ENCODE results near the gene MYOCD. TPM values are rescaled to one million over a fixed set of nuclear protein-coding genes. Genes with fewer than 3 reads are reported as not detected.

Gene MYOCD
- under 0.01 TPM in 1 of 2 replicates, not detected in the other for total RNA-seq

DNA sequence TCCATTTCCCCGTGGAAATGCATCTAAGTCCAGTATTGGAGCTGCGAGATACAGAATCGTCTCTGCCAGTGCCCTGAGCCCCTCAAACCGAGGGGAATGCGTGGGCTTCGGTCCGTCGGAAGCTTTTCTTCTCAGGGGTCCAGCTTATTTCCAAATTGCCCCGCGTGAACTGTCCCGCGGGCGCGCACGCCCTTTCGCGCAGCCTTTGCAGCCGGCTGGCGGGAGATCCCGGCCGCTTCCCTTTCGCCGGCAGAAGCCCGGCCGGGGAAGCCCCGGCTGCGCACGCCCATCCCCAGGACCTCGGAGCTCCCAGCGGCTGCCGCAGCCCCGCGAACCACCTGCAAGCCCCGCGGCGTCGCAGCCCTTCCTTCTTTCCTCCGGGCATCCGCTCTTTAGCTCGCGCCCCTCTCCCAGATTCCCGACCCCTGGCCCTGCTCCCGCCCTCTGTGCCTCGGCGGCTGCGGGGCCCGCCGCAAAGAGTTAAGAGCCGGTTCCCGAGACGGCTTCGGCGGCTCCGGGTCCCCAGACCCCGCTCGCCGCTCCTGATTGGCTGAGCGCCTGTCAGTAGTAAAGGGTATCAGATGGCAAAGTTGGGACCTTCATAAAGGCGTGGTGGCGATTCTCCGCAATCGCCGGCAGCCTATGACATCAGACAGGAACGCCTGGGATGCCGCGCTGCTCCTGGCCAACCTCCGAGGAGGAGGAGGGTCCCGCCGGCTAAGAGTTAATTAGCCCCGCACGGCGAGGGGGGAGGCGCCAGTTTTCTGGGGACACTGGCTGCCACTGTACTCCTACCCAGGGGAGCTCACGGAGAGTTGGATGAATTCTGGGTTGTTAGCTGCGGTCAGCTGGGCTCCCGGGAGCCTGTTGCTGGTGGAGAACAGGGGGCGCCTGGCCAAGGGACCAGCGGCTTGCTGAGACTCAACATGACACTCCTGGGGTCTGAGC is at the start of gene MYOCD:
Gene MYOCD, plus strand, starts transcription at position 628 of the 948 bp plus-strand sequence. Its CDS starts 299 bp downstream, at position 927.

GRCh38 chr17:12789481-12790248 is 124.0 kb downstream of the MYOCD start, which contains the start of gene ARHGAP44:
ARHGAP44 (plus strand) TSS chr17:12789498; CDS start chr17:12789839, 341 bp downstream.

Other genes starting within 250 kb of the MYOCD start
- 1.2 TPM in 2 replicates for gene ARHGAP44, start 123.6 kb downstream of the MYOCD start, total RNA-seq